Stimulated activated CD4-positive, alpha-beta T cell treated with anti-CD3 and anti-CD28 coated beads, Interleukin-4, amount 100 ng/mL, for 24 hours (primary cell): ENCODE results near the gene RGL3.
A peak's percentile ranks its signal among the peaks of the same experiment; 100 is the strongest.
"Not testable (repeated sequence)": the region's sequence is repeated elsewhere in the genome, so short reads cannot be mapped to it uniquely, and the experiment has no call there.

Experiments used
- DNase-seq: peaks from one replicate; pipeline ENCODE4 v3.0.0-alpha.2; 2020

The RGL3 gene

DNA sequence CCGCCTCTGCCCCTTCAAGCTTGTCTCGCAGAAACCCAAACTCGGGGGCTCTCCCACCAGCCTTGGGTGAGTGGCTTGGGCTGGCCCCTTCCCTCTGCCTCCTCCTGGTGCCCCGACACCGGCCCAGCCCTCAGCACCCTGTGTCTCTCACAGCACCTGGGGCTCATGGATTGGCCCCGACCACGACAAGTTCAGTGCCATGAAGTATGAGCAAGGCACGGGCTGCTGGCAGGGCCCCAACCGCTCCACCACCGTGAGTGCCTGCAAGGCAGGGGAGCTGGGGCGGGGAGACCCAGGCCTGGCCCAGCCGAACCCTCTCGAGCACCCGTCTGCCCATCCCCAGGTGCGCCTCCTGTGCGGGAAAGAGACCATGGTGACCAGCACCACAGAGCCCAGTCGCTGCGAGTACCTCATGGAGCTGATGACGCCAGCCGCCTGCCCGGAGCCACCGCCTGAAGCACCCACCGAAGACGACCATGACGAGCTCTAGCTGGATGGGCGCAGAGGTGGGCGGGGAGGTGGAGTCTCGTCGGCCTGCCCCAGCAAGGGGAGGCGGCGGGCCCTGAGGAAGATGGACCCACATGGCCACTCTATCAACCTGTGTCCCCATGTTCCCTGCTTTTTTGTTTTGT, 29.9 kb upstream of the RGL3 start:
- no peak for DNase-seq

DNA sequence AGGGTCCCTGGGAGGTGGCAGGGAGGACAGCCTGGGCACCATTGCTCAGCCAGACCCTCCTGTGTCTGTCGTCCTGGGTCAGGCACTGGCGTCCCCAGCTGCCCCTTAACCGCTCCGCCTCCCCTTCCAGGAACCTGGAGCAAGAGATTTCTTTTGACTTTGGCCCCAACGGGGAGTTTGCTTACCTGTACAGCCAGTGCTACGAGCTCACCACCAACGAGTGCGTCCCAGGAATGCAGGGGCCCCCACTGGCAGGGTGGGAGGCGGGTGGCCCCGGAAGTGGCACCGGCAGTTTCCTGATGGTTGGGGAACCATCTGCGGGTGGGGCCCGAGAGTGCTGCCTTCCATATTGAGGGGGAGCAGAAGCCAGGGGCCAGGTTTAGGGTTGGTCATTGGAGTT, 29.3 kb upstream of the RGL3 start:
- DNase-seq, result no peak

DNA sequence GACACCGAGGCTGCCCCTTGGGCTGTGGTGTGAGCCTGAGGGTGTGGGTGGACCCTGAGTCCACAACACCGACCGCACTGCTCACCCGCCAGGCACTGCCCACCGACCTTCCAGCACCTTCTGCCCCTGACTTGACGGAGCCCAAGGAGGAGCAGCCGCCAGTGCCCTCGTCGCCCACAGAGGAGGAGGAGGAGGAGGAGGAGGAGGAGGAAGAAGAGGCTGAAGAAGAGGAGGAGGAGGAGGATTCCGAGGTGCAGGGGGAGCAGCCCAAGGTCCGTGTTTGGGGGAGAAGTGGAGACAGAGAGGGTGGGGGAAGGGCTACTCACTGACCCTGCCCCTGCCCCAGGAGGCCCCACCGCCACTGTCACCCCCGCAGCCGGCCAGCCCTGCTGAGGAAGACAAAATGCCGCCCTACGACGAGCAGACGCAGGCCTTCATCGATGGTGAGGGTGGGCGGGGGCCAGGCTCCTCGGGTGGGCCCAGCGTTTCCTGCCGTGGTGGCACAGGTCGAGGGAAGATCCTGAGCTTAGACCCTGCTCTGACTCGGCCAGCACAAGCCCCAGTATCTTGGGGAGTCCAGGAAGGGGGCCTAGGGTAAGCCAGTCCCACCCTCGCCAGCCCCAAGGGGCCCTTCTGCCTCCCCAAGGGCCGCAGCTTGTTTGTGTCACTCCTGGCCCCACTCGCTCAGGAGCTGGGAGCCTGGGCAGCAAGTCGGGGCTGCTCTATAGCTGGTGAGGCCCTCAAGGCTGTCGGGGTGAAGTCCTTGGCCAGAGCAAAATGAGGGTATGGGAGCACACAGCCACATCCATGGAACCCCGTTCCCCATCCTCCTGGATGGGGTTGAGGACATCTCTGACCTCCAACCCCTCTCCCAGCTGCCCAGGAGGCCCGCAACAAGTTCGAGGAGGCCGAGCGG, 28.5 kb upstream of the RGL3 start:
- DNase-seq, result no peak

GRCh38 chr19:11446652-11447301, 27.7 kb upstream of the RGL3 start:
- DNase-seq, result peak; percentile 36

DNA sequence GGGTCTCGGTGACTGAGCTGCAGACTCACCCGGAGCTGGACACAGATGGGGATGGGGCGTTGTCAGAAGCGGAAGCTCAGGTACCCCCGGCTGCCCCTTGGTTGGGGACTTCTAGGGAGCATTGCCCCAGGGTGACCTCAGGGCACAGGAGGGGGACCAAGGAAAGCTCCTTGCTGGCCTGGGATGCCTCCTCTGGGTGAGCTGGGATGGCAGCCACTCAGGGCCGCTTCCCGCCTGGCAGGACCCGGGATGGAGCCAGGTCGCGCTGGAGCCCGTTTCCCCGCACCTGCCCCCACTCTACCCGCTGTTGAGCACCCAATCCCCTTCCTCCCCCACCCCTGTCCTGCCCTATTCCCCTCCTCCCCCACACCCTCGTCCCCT, 27.1 kb upstream of the RGL3 start:
- DNase-seq, result no peak

- no peak for DNase-seq
Measured at GRCh38 chr19:11445141-11445540, 26.0 kb upstream of the RGL3 start.

DNA sequence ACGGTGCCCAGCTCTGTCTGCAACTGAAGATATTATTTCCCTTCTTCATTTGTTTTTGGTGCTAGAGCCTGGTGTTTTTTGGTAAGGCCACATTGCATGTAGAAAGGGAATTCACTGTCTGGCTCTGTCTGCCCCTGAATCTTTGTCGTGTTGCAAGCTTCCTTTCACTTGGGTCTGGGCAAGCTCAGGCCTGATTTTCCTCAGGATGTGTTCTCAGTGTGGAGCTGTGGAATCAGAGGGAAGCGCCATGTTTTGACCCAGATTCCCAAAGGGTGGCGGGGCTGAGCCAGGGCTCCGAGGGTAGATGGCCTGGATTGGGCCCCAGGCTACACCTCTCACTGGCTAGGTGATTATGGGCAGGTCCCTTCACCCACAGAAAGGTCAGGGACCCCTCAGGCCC, 24.9 kb upstream of the RGL3 start:
- no peak for DNase-seq

- DNase-seq, result no peak
Measured at GRCh38 chr19:11437955-11438354, 18.8 kb upstream of the RGL3 start.

DNA sequence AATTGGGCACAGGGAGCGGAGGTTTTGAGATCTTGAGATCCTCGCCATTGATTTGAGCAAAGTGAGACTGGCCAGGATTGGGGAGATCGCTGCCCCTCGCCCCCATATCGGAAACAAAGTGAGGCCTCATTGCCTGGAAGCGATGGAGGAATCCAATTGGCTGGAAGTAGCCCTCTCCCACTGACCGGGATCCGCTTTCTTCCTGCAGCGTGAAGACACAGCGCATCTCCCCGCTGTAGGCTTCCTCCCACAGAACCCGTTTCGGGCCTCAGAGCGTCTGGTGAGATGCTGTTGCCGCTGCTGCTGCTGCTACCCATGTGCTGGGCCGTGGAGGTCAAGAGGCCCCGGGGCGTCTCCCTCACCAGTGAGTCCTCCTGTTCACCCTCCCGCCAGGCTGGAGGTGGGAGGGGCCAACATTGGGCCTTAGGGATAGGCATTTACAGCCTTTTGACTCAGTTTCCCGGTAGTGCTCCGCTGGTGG, 16.8 kb upstream of the RGL3 start:
- no peak for DNase-seq

GRCh38 chr19:11435057-11435832, 16.1 kb upstream of the RGL3 start, which contains the start of the genes ODAD3 and PRKCSH:
Gene ODAD3 (minus strand): TSS chr19:11435121. CDS start chr19:11435016, 105 bp downstream.
Gene PRKCSH (plus strand): TSS chr19:11435635. CDS start chr19:11436118, 483 bp downstream.
- peak; percentile 100 for DNase-seq

GRCh38 chr19:11434703-11435056, 15.6 kb upstream of the RGL3 start:
- DNase-seq, result no peak

GRCh38 chr19:11433526-11433925, 14.4 kb upstream of the RGL3 start:
- not testable (repeated sequence) for DNase-seq

DNA sequence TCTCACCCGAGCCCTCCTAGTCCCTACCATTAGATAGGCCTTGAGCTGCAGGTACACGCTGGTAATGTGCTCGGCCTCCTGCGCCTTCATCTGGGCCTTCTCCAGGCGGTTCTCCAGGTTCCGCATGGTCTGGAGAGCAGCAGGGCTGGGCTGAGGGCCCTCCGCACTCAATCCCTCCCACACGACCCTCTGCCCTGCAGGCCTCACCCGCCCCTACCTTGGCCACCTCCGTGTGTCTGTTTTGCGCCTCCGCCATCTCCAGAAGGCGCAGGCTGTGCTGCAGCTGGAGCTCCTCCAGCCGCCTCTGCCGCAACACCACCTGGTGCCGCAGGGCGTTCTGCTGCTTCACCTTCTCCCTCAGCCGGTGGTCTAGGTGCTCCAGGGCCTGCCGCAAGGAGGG, 7.5 kb upstream of the RGL3 start:
- no peak for DNase-seq

DNA sequence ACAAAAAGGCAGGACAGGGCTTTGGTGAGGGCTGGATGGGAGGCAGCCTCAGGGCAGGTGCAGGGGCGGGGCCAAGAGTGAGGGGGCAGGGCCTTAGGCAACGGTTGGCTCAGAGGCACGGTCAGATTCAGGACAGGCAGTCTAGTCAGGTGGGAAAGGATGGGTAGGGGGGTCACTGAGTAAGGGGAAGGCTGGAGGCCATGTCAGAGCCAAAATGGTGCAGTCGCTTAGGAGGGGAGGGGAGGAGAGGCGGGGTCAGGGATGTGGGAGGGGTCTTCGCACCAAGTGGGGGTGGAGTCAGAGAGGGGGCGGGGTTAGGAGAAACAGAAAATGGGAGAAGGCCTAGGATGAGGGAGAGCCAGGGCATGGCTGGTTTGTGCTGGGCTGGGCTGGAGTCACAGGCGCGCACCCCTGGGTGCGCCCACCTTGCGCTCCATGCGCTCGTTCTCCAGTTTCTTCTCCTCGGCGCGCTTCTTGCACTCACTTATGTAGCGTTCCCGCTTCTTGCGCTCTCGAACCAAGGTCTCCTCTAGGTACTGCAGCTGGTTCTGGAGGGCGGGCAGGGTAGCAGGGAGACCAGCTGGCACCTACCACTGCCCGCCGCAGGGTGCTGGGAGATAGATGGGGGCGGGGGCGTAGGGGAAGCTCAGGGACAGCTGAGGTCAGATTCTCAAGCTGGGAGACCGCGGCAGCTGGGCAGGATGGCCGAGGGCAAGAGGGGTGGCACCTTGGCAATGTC, 6.8 kb upstream of the RGL3 start:
- DNase-seq, result no peak

- no peak for DNase-seq
Measured at GRCh38 chr19:11423791-11424181, 4.7 kb upstream of the RGL3 start.

DNA sequence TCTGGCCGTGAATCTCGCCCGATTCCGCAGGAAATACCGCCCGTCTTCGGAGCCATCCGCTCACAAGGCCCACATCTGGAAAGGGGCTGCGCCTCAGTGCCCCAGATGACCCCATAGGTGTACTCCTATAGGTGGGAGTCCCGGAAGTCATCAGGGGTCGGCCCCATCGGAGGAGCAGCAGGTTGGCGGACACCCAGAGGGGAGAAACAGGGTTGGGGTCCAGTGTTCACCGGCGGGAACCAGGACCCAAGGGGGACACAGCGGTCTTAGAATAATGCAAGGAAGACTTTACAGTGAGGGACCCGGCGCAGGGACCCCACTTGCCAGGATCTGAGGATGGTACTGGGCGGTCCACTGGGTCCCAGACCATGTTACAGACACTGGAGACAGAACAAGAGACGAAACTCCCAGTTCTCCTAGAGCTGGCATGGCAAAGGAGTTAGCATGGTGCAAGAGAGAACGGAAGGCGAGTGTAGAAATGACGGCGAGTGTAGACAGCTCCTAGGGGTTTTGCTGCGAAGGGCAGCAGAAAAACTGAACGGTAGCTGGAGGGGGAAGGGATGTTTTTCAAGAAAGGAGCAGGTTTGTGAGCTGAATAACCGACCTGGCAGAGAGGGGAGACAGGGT, 4.2 kb upstream of the RGL3 start:
- DNase-seq, result no peak

DNA sequence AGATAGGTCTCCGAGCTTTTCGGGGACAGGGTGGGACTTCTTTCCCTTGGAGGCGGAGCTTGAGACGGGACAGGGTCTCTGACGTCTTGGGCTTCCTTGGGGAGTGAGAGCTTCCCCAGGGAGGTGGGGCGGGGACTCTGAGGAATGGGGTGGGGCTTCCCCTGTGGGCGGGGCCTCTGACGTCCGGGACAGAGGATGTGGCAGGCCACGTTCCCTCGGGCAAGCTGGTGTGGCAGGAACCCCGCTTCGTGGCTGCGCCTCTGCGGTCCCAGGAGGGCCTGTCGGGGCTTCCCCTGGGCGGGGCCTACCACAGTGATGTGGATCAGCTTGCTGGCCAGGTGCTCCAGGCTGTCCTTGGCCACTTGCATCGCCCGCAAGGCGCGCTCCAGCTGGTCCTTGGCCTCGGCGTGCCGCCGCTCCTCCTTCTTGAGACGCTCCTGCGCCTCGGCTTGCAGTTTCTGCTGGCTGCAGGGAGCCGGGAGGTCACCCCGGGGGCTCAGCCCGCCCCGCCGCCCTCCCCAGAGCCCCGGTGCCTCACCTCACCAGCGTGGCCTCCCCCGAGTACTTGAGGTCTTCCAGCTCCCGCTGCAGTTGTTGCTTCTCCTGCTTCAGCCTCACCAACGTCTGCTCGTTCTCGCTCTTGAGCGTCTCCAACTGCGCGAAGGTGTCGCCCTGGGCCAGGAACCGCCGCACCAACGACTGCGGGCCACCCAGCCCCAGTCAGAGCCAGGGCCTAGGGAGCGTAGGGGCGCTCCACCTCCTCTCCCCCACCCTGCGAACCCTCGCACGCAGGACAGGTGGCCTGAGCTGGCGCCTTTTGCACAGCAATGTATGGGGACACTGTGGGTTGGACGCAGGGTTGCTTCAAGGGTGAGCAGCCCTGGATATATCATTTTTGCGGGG, 3.3 kb upstream of the RGL3 start:
- DNase-seq, result peak; percentile 59

- peak; percentile 45 for DNase-seq
Measured at GRCh38 chr19:11421371-11422098, 2.4 kb upstream of the RGL3 start.

GRCh38 chr19:11420429-11421370, 1.6 kb upstream of the RGL3 start:
- no peak for DNase-seq
